ENCODE measurements around the gene ABCG1.
A peak's percentile ranks its signal among the peaks of the same experiment; 100 is the strongest.

Gene ABCG1

GRCh38 chr21:42340187-42341050 is 121.5 kb downstream of the ABCG1 start:
- Histone ChIP-seq H2AK5ac (ENCODE audit: low read depth, low read length) (peak overlapping the region; percentile 32), H4K91ac (ENCODE audit: low read depth, low read length, poor library complexity) (no peak overlapping the region), H3K23ac (ENCODE audit: low read depth, low read length, poor library complexity) (no peak overlapping the region), H4K8ac (ENCODE audit: low read depth, low read length) (no peak overlapping the region), H3K4me1 (ENCODE audit: control insufficient read depth in 2 of 2, insufficient read depth in 1 of 2, low read depth in 1 of 2, low read length in 2 of 2) (peaks cover 0 to 7% of the 10 kb centered on the region in 2 donors), H2BK15ac (ENCODE audit: low read length) (no peak overlapping the region), H3K79me1 (ENCODE audit: low read depth, low read length) (no peaks in the 10 kb centered on the region), H3K9ac (ENCODE audit: low read depth, low read length, poor library complexity) (no peak overlapping the region), H3K36me3 (replicated peaks in 1 of 2; ENCODE audit: control insufficient read depth in 2 of 2, insufficient read depth in 2 of 2, low read length in 2 of 2) (no peaks in the 10 kb centered on the region), H3K4me2 (ENCODE audit: insufficient read depth, low read length, poor library complexity, severe bottlenecking) (no peak overlapping the region), H2BK120ac (ENCODE audit: low read depth, low read length) (no peak overlapping the region), H3K18ac (ENCODE audit: low read length) (peak overlapping the region; percentile 49), H3K4me3 (ENCODE audit: low read length in 2 of 2) (no peak overlapping the region), H3K27ac (replicated peaks; ENCODE audit: low read length) (no peak overlapping the region), H3K27me3 (ENCODE audit: control insufficient read depth in 3 of 3, insufficient read depth in 3 of 3, low read depth in 1 of 3, low read length in 3 of 3) (no peaks in the 10 kb centered on the region), H3K4ac (ENCODE audit: low read length) (no peak overlapping the region), H3K14ac (ENCODE audit: low read length) (no peak overlapping the region), H2AFZ (ENCODE audit: low read length) (no peak overlapping the region), H2BK12ac (ENCODE audit: low read length) (no peak overlapping the region), H2BK5ac (ENCODE audit: low read length) (no peak overlapping the region), H3K9me3 (replicated peaks in 1 of 2; ENCODE audit: control insufficient read depth in 2 of 2, insufficient read depth in 1 of 2, low read depth in 1 of 2, low read length in 2 of 2) (no peaks in the 10 kb centered on the region)
- WGBS, 2 donors (ENCODE audit: extremely low coverage in 2 of 2, insufficient read length in 2 of 2, insufficient replicate concordance in 1 of 2), result no CpG with 5 or more reads among the region's 24 CpGs
- no peak for DNase-seq (ENCODE audit: low spot score)

GRCh38 chr21:42341776-42342542 is 123.0 kb downstream of the ABCG1 start:
- H3K79me1 ChIP-seq (ENCODE audit: low read depth, low read length), result no peaks in the 10 kb centered on the region
- H3K14ac ChIP-seq (ENCODE audit: low read length), result no peak overlapping the region
- no peak overlapping the region for H3K27ac ChIP-seq (replicated peaks; ENCODE audit: low read length)
- H4K8ac ChIP-seq (ENCODE audit: low read depth, low read length), result no peak overlapping the region
- no peak overlapping the region for H3K9ac ChIP-seq (ENCODE audit: low read depth, low read length, poor library complexity)
- DNase-seq (ENCODE audit: low spot score), result no peak
- H4K91ac ChIP-seq (ENCODE audit: low read depth, low read length, poor library complexity), result no peak overlapping the region
- no peaks in the 10 kb centered on the region for H3K9me3 ChIP-seq (replicated peaks in 1 of 2; ENCODE audit: control insufficient read depth in 2 of 2, insufficient read depth in 1 of 2, low read depth in 1 of 2, low read length in 2 of 2)
- H3K4me3 ChIP-seq (ENCODE audit: low read length in 2 of 2), result no peak overlapping the region
- no peak overlapping the region for H2BK15ac ChIP-seq (ENCODE audit: low read length)
- no CpG with 5 or more reads among the region's 15 CpGs for WGBS, 2 donors (ENCODE audit: extremely low coverage in 2 of 2, insufficient read length in 2 of 2, insufficient replicate concordance in 1 of 2)
- no peaks in the 10 kb centered on the region for H3K27me3 ChIP-seq (ENCODE audit: control insufficient read depth in 3 of 3, insufficient read depth in 3 of 3, low read depth in 1 of 3, low read length in 3 of 3)
- H3K4me2 ChIP-seq (ENCODE audit: insufficient read depth, low read length, poor library complexity, severe bottlenecking), result no peak overlapping the region
- no peak overlapping the region for H2AFZ ChIP-seq (ENCODE audit: low read length)
- no peak overlapping the region for H2BK120ac ChIP-seq (ENCODE audit: low read depth, low read length)
- no peaks in the 10 kb centered on the region for H3K36me3 ChIP-seq (replicated peaks in 1 of 2; ENCODE audit: control insufficient read depth in 2 of 2, insufficient read depth in 2 of 2, low read length in 2 of 2)
- H3K4ac ChIP-seq (ENCODE audit: low read length), result no peak overlapping the region
- H2BK5ac ChIP-seq (ENCODE audit: low read length), result no peak overlapping the region
- no peak overlapping the region for H2AK5ac ChIP-seq (ENCODE audit: low read depth, low read length)
- H3K23ac ChIP-seq (ENCODE audit: low read depth, low read length, poor library complexity), result no peak overlapping the region
- no peak overlapping the region for H2BK12ac ChIP-seq (ENCODE audit: low read length)
- H3K4me1 ChIP-seq (ENCODE audit: control insufficient read depth in 2 of 2, insufficient read depth in 1 of 2, low read depth in 1 of 2, low read length in 2 of 2), result peaks cover 0 to 5% of the 10 kb centered on the region in 2 donors
- H3K18ac ChIP-seq (ENCODE audit: low read length), result no peak overlapping the region

- Histone ChIP-seq H3K4ac (ENCODE audit: low read length) (no peak overlapping the region), H2BK120ac (ENCODE audit: low read depth, low read length) (no peak overlapping the region), H3K4me1 (ENCODE audit: control insufficient read depth in 2 of 2, insufficient read depth in 1 of 2, low read depth in 1 of 2, low read length in 2 of 2) (peaks cover 0 to 4% of the 10 kb centered on the region in 2 donors), H3K9me3 (replicated peaks in 1 of 2; ENCODE audit: control insufficient read depth in 2 of 2, insufficient read depth in 1 of 2, low read depth in 1 of 2, low read length in 2 of 2) (no peaks in the 10 kb centered on the region), H3K23ac (ENCODE audit: low read depth, low read length, poor library complexity) (peak overlapping the region; percentile 89), H2AK5ac (ENCODE audit: low read depth, low read length) (no peak overlapping the region), H3K79me1 (ENCODE audit: low read depth, low read length) (no peaks in the 10 kb centered on the region), H2BK12ac (ENCODE audit: low read length) (peak overlapping the region; percentile 73), H3K36me3 (replicated peaks in 1 of 2; ENCODE audit: control insufficient read depth in 2 of 2, insufficient read depth in 2 of 2, low read length in 2 of 2) (no peaks in the 10 kb centered on the region), H3K14ac (ENCODE audit: low read length) (peak overlapping the region; percentile 79), H2AFZ (ENCODE audit: low read length) (no peak overlapping the region), H3K18ac (ENCODE audit: low read length) (peak overlapping the region; percentile 61), H3K27ac (replicated peaks; ENCODE audit: low read length) (no peak overlapping the region), H4K8ac (ENCODE audit: low read depth, low read length) (no peak overlapping the region), H2BK5ac (ENCODE audit: low read length) (peak overlapping the region; percentile 25), H3K27me3 (ENCODE audit: control insufficient read depth in 3 of 3, insufficient read depth in 3 of 3, low read depth in 1 of 3, low read length in 3 of 3) (no peaks in the 10 kb centered on the region), H4K91ac (ENCODE audit: low read depth, low read length, poor library complexity) (no peak overlapping the region), H2BK15ac (ENCODE audit: low read length) (no peak overlapping the region), H3K4me2 (ENCODE audit: insufficient read depth, low read length, poor library complexity, severe bottlenecking) (no peak overlapping the region), H3K9ac (ENCODE audit: low read depth, low read length, poor library complexity) (peak overlapping the region; percentile 15), H3K4me3 (ENCODE audit: low read length in 2 of 2) (no peak overlapping the region)
- WGBS, 2 donors (ENCODE audit: extremely low coverage in 2 of 2, insufficient read length in 2 of 2, insufficient replicate concordance in 1 of 2), result no CpG with 5 or more reads among the region's 10 CpGs
- DNase-seq (ENCODE audit: low spot score), result no peak
Observed at GRCh38 chr21:42343101-42343500, 124.2 kb downstream of the ABCG1 start.

DNA sequence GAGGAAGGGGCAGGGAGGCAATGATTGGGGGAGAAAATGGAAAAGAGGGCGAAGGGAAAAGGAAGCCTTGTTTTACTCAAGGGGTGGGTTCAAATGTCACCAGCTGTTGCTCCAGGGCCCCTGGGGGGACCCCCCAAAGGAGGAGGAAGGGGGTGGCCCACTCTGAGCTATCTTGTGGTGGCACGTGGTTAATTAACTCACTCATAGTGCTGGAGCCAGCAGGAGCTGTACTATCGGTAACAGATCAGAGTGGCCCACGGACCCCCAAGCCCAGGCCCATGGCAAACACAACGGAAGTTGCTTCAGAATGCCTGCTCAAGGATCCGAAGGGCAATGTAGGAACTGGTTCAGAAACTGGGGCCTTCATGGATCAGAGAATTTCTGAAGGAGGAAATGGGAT is 124.6 kb downstream of the ABCG1 start:
- no peak overlapping the region for H4K8ac ChIP-seq (ENCODE audit: low read depth, low read length)
- H2AK5ac ChIP-seq (ENCODE audit: low read depth, low read length), result no peak overlapping the region
- WGBS, 2 donors (ENCODE audit: extremely low coverage in 2 of 2, insufficient read length in 2 of 2, insufficient replicate concordance in 1 of 2), result no CpG with 5 or more reads among the region's 6 CpGs
- no peak overlapping the region for H3K18ac ChIP-seq (ENCODE audit: low read length)
- no peak overlapping the region for H2AFZ ChIP-seq (ENCODE audit: low read length)
- no peak overlapping the region for H2BK12ac ChIP-seq (ENCODE audit: low read length)
- no peak overlapping the region for H3K4me2 ChIP-seq (ENCODE audit: insufficient read depth, low read length, poor library complexity, severe bottlenecking)
- no peak overlapping the region for H2BK5ac ChIP-seq (ENCODE audit: low read length)
- no peak overlapping the region for H2BK15ac ChIP-seq (ENCODE audit: low read length)
- no peak overlapping the region for H3K4ac ChIP-seq (ENCODE audit: low read length)
- H3K14ac ChIP-seq (ENCODE audit: low read length), result peak overlapping the region; percentile 79
- no peak overlapping the region for H3K23ac ChIP-seq (ENCODE audit: low read depth, low read length, poor library complexity)
- H3K9ac ChIP-seq (ENCODE audit: low read depth, low read length, poor library complexity), result no peak overlapping the region
- H3K4me3 ChIP-seq (ENCODE audit: low read length in 2 of 2), result no peak overlapping the region
- no peaks in the 10 kb centered on the region for H3K79me1 ChIP-seq (ENCODE audit: low read depth, low read length)
- no peak overlapping the region for H3K27ac ChIP-seq (replicated peaks; ENCODE audit: low read length)
- H3K27me3 ChIP-seq (ENCODE audit: control insufficient read depth in 3 of 3, insufficient read depth in 3 of 3, low read depth in 1 of 3, low read length in 3 of 3), result no peaks in the 10 kb centered on the region
- H3K4me1 ChIP-seq (ENCODE audit: control insufficient read depth in 2 of 2, insufficient read depth in 1 of 2, low read depth in 1 of 2, low read length in 2 of 2), result peaks cover 0 to 2% of the 10 kb centered on the region in 2 donors
- no peaks in the 10 kb centered on the region for H3K9me3 ChIP-seq (replicated peaks in 1 of 2; ENCODE audit: control insufficient read depth in 2 of 2, insufficient read depth in 1 of 2, low read depth in 1 of 2, low read length in 2 of 2)
- no peak overlapping the region for H4K91ac ChIP-seq (ENCODE audit: low read depth, low read length, poor library complexity)
- H3K36me3 ChIP-seq (replicated peaks in 1 of 2; ENCODE audit: control insufficient read depth in 2 of 2, insufficient read depth in 2 of 2, low read length in 2 of 2), result no peaks in the 10 kb centered on the region
- H2BK120ac ChIP-seq (ENCODE audit: low read depth, low read length), result no peak overlapping the region
- DNase-seq (ENCODE audit: low spot score), result no peak

Data from neuronal stem cell (in vitro differentiated cells).